IgD-negative memory B cell (primary cell): ENCODE results near the gene INCENP. TPM values are rescaled to one million over a fixed set of nuclear protein-coding genes. Genes with fewer than 3 reads are reported as not detected.

ENCODE experiments used
- H3K27ac Mint-ChIP-seq, 3 donors: one replicate each; pipeline ENCODE4 v1.8.0; 2020 to 2022; ENCODE audit warnings: mild to moderate bottlenecking in 3 of 3, mixed read lengths in 3 of 3, moderate library complexity in 1 of 3
- H3K27me3 Mint-ChIP-seq: one replicate; pipeline ENCODE4 v1.8.0; 2021; ENCODE audit warnings: mixed read lengths
- H3K36me3 Mint-ChIP-seq: one replicate; pipeline ENCODE4 v1.8.0; 2020; ENCODE audit warnings: mild to moderate bottlenecking, mixed read lengths
- H3K4me1 Mint-ChIP-seq, 3 donors: one replicate each; pipeline ENCODE4 v1.8.0; 2020 to 2022; ENCODE audit warnings: mixed read lengths in 3 of 3, mild to moderate bottlenecking in 1 of 3
- H3K4me3 Mint-ChIP-seq, 4 donors: one replicate each; pipeline ENCODE4 v1.8.0; 2020 to 2022; ENCODE audit warnings: mild to moderate bottlenecking in 4 of 4, mixed read lengths in 4 of 4, moderate library complexity in 3 of 4
- H3K9me3 Mint-ChIP-seq, 3 donors: one replicate each; pipeline ENCODE4 v1.8.0; 2020 to 2021; ENCODE audit warnings: mixed read lengths in 3 of 3, mild to moderate bottlenecking in 1 of 3
- polyA plus RNA-seq: library from polyadenylated mRNA; unstranded; fragments of 300-500 nt; fragmentation: Illumina TruSeq; gene quantifications from one replicate; pipeline ENCODE4 v1.2.3, GENCODE V29; 2021

Gene INCENP
- polyA plus RNA-seq, 1 donor from 2014 or later = 2.8 TPM

- H3K27me3 Mint-ChIP-seq = no peaks in the 10 kb centered on the region
- H3K27ac Mint-ChIP-seq = no peak overlapping the region
- no peaks in the 10 kb centered on the region for H3K36me3 Mint-ChIP-seq
- H3K4me1 Mint-ChIP-seq = peaks cover 2 to 10% (median 4%) of the 10 kb centered on the region in 3 donors
- H3K4me3 Mint-ChIP-seq = peak overlapping the region in 1 of 4 donors; percentile 40
- H3K9me3 Mint-ChIP-seq = peaks cover 0 to 4% (median 0%) of the 10 kb centered on the region in 3 donors
Observed at GRCh38 chr11:62115085-62115694, 8.6 kb upstream of the INCENP start.

- Mint-ChIP-seq H3K4me1 (peaks cover 2 to 10% (median 4%) of the 10 kb centered on the region in 3 donors), H3K9me3 (peaks cover 0 to 4% (median 0%) of the 10 kb centered on the region in 3 donors), H3K4me3 (no peak overlapping the region), H3K27ac (no peak overlapping the region), H3K36me3 (no peaks in the 10 kb centered on the region), H3K27me3 (no peaks in the 10 kb centered on the region)
Observed at GRCh38 chr11:62116451-62116850, 7.4 kb upstream of the INCENP start.

GRCh38 chr11:62119569-62119968 lies 4.2 kb upstream of the INCENP start:
- no peak overlapping the region for H3K4me3 Mint-ChIP-seq
- no peaks in the 10 kb centered on the region for H3K27me3 Mint-ChIP-seq
- no peaks in the 10 kb centered on the region for H3K36me3 Mint-ChIP-seq
- H3K4me1 Mint-ChIP-seq = peaks cover 8 to 19% (median 8%) of the 10 kb centered on the region in 3 donors
- peaks cover 0 to 4% (median 0%) of the 10 kb centered on the region in 3 donors for H3K9me3 Mint-ChIP-seq
- H3K27ac Mint-ChIP-seq = no peak overlapping the region

GRCh38 chr11:62120001-62120400 lies 3.8 kb upstream of the INCENP start:
- Mint-ChIP-seq H3K27ac (no peak overlapping the region), H3K36me3 (no peaks in the 10 kb centered on the region), H3K4me3 (no peak overlapping the region), H3K4me1 (peaks cover 11 to 20% (median 12%) of the 10 kb centered on the region in 3 donors), H3K9me3 (peaks cover 0 to 4% (median 0%) of the 10 kb centered on the region in 3 donors), H3K27me3 (no peaks in the 10 kb centered on the region)

GRCh38 chr11:62120431-62120830 lies 3.4 kb upstream of the INCENP start:
- H3K4me3 Mint-ChIP-seq = no peak overlapping the region
- H3K9me3 Mint-ChIP-seq = peaks cover 0 to 4% (median 0%) of the 10 kb centered on the region in 3 donors
- H3K27me3 Mint-ChIP-seq = no peaks in the 10 kb centered on the region
- no peaks in the 10 kb centered on the region for H3K36me3 Mint-ChIP-seq
- H3K27ac Mint-ChIP-seq = no peak overlapping the region
- H3K4me1 Mint-ChIP-seq = peaks cover 11 to 17% (median 16%) of the 10 kb centered on the region in 3 donors

- no peaks in the 10 kb centered on the region for H3K9me3 Mint-ChIP-seq
- peak overlapping the region in 1 of 4 donors; percentile 53 for H3K4me3 Mint-ChIP-seq
- H3K4me1 Mint-ChIP-seq = peaks cover 15 to 20% (median 16%) of the 10 kb centered on the region in 3 donors
- H3K27me3 Mint-ChIP-seq = no peaks in the 10 kb centered on the region
- H3K27ac Mint-ChIP-seq = peak overlapping the region in 1 of 3 donors; percentile 20
- H3K36me3 Mint-ChIP-seq = no peaks in the 10 kb centered on the region
Observed at GRCh38 chr11:62122076-62122475, 1.7 kb upstream of the INCENP start.

GRCh38 chr11:62124186-62125113 lies 639 bp downstream of the INCENP start:
- Mint-ChIP-seq H3K9me3 (no peaks in the 10 kb centered on the region), H3K27me3 (no peaks in the 10 kb centered on the region), H3K4me1 (peaks cover 17 to 23% (median 20%) of the 10 kb centered on the region in 3 donors), H3K36me3 (no peaks in the 10 kb centered on the region), H3K27ac (peak overlapping the region; percentile 37 to 93 (median 86)), H3K4me3 (peak overlapping the region; percentile 93 to 97 (median 96))

- peak overlapping the region in 2 of 3 donors; percentile 37 to 86 for H3K27ac Mint-ChIP-seq
- H3K4me1 Mint-ChIP-seq = peaks cover 17 to 23% (median 20%) of the 10 kb centered on the region in 3 donors
Observed at GRCh38 chr11:62125316-62125715, 1.5 kb downstream of the INCENP start.

GRCh38 chr11:62125881-62126280 lies 2.1 kb downstream of the INCENP start:
- no peaks in the 10 kb centered on the region for H3K27me3 Mint-ChIP-seq
- H3K9me3 Mint-ChIP-seq = no peaks in the 10 kb centered on the region
- no peaks in the 10 kb centered on the region for H3K36me3 Mint-ChIP-seq
- peaks cover 17 to 23% (median 20%) of the 10 kb centered on the region in 3 donors for H3K4me1 Mint-ChIP-seq
- H3K4me3 Mint-ChIP-seq = peak overlapping the region in 3 of 4 donors; percentile 82 to 97 (median 93)
- H3K27ac Mint-ChIP-seq = no peak overlapping the region

More at GRCh38 chr11:62125316-62125715, 1.5 kb downstream of the INCENP start:
- H3K36me3 Mint-ChIP-seq = no peaks in the 10 kb centered on the region
- H3K27me3 Mint-ChIP-seq = no peaks in the 10 kb centered on the region
- no peaks in the 10 kb centered on the region for H3K9me3 Mint-ChIP-seq
- H3K4me3 Mint-ChIP-seq = peak overlapping the region; percentile 93 to 97 (median 96)

GRCh38 chr11:62127426-62127825 lies 3.6 kb downstream of the INCENP start:
- peaks cover 4% of the 10 kb centered on the region for H3K36me3 Mint-ChIP-seq
- H3K27me3 Mint-ChIP-seq = no peaks in the 10 kb centered on the region
- H3K4me1 Mint-ChIP-seq = peaks cover 17 to 29% (median 24%) of the 10 kb centered on the region in 3 donors
- peak overlapping the region in 1 of 3 donors; percentile 73 for H3K27ac Mint-ChIP-seq
- H3K4me3 Mint-ChIP-seq = peak overlapping the region in 1 of 4 donors; percentile 67
- H3K9me3 Mint-ChIP-seq = no peaks in the 10 kb centered on the region

GRCh38 chr11:62127941-62128770 lies 4.3 kb downstream of the INCENP start:
- peaks cover 17 to 29% (median 24%) of the 10 kb centered on the region in 3 donors for H3K4me1 Mint-ChIP-seq
- H3K27ac Mint-ChIP-seq = peak overlapping the region in 1 of 3 donors; percentile 73
- no peaks in the 10 kb centered on the region for H3K27me3 Mint-ChIP-seq
- no peak overlapping the region for H3K4me3 Mint-ChIP-seq
- H3K36me3 Mint-ChIP-seq = peaks cover 4% of the 10 kb centered on the region
- H3K9me3 Mint-ChIP-seq = no peaks in the 10 kb centered on the region

- Mint-ChIP-seq H3K9me3 (no peaks in the 10 kb centered on the region), H3K4me3 (no peak overlapping the region), H3K36me3 (peaks cover 4% of the 10 kb centered on the region), H3K4me1 (peaks cover 13 to 23% (median 17%) of the 10 kb centered on the region in 3 donors), H3K27ac (no peak overlapping the region), H3K27me3 (no peaks in the 10 kb centered on the region)
Observed at GRCh38 chr11:62128835-62129234, 5.0 kb downstream of the INCENP start.

- Mint-ChIP-seq H3K9me3 (no peaks in the 10 kb centered on the region), H3K36me3 (peaks cover 4% of the 10 kb centered on the region), H3K4me3 (no peak overlapping the region), H3K27me3 (no peaks in the 10 kb centered on the region), H3K27ac (no peak overlapping the region), H3K4me1 (peaks cover 13 to 23% (median 13%) of the 10 kb centered on the region in 3 donors)
Observed at GRCh38 chr11:62129590-62130282, 5.9 kb downstream of the INCENP start.
